Spleen (tissue), 11 donors: ENCODE data around the gene CASP14. TPM values are rescaled to one million over a fixed set of nuclear protein-coding genes. Genes with fewer than 3 reads are reported as not detected.
"Not testable (repeated sequence)": the region's sequence is repeated elsewhere in the genome, so short reads cannot be mapped to it uniquely, and the experiment has no call there.

Experiments
- DNase-seq: peaks from one replicate; pipeline ENCODE4 v3.0.0-alpha.2; 2020
- H3K27ac ChIP-seq, 8 donors: fragments of 200-600 bp; sonication (generic) in 7 of 8; 1 replicate in 4 of 8; 2 replicates in 4 of 8; pipeline versions ENCODE4 v1.5.0 to v1.8.0; 2016 to 2021; ENCODE audit warnings: inconsistent platforms in 4 of 8, mild to moderate bottlenecking in 4 of 8, moderate library complexity in 1 of 8
- H3K27me3 ChIP-seq, 7 donors: fragments of 200-600 bp; sonication (generic) in 6 of 7; replicated peaks in 1 of 7; 1 replicate in 4 of 7; 2 replicates in 3 of 7; pipeline versions ENCODE4 v1.5.0 to v1.8.0; 2016 to 2021; ENCODE audit warnings: inconsistent platforms in 3 of 7, mild to moderate bottlenecking in 1 of 7
- H3K36me3 ChIP-seq, 6 donors: fragments of 200-600 bp; sonication (generic) in 5 of 6; 1 replicate in 4 of 6; 2 replicates in 2 of 6; pipeline versions ENCODE4 v1.5.0 to v1.8.0; 2016 to 2021; ENCODE audit warnings: inconsistent platforms in 2 of 6
- H3K4me1 ChIP-seq, 6 donors: fragments of 200-600 bp; sonication (generic) in 5 of 6; 1 replicate in 3 of 6; 2 replicates in 3 of 6; pipeline versions ENCODE4 v1.5.0 to v1.8.0; 2016 to 2021; ENCODE audit warnings: inconsistent platforms in 3 of 6
- H3K4me3 ChIP-seq, 8 donors: fragments of 200-600 bp; sonication (generic) in 7 of 8; 1 replicate in 4 of 8; 2 replicates in 4 of 8; pipeline versions ENCODE4 v1.5.0 to v1.8.0; 2016 to 2021; ENCODE audit warnings: inconsistent platforms in 4 of 8, mild to moderate bottlenecking in 4 of 8, moderate library complexity in 2 of 8
- H3K9me3 ChIP-seq, 8 donors: fragments of 200-600 bp; sonication (generic) in 7 of 8; 1 replicate in 4 of 8; 2 replicates in 4 of 8; pipeline versions ENCODE4 v1.5.0 to v1.8.0; 2016 to 2021; ENCODE audit warnings: inconsistent platforms in 4 of 8
- POLR2A ChIP-seq, 3 donors: fragments of 450-650 bp; IDR thresholded peaks; one replicate each; pipeline ENCODE4 v1.5.1; 2017; ENCODE audit warnings: antibody characterized with exemption in 3 of 3, mild to moderate bottlenecking in 1 of 3
- POLR2AphosphoS5 ChIP-seq, 3 donors: sonication (generic); formaldehyde crosslinking; IDR thresholded peaks; one replicate each; pipeline ENCODE4 v1.5.1; 2017; ENCODE audit warnings: antibody characterized with exemption in 3 of 3
- WGBS, 5 donors: extraction: QIAGEN DNeasy Blood & Tissue Kit in 3 of 5; methylation state at CpG; one replicate each; pipeline versions ENCODE4 v1.1.5 to v1.1.7; 2013 to 2018; 5-methylcytosine and 5-hydroxymethylcytosine counted together
- intact Hi-C: fragments of 100-400 bp; cut with DNase I; formaldehyde crosslinking; loops from one replicate; pipeline ENCODE4 v1.15.0; 2023; ENCODE audit warnings: low total_unique reads
- polyA plus RNA-seq, 3 donors: library from polyadenylated mRNA; stranded (reverse); fragments of 200-250 nt; gene quantifications; one replicate each; pipeline ENCODE4 v1.2.1, GENCODE V29; 2013
- total RNA-seq, 7 donors: library from RNA; depleted of rRNA in 3 of 7; stranded (reverse); fragments of >200 nt in 3 of 7; fragmentation: NEBNext Ultra II Directional in 4 of 7; extraction: Animal tissue kit (Norgen Biotek cat#: 25700) in 4 of 7; gene quantifications; one replicate each; pipeline versions ENCODE4 v1.1.0 to v1.2.1, GENCODE V29; 2016 to 2021
- TF ChIP-seq, protein P1 (sequence below), 11 experiments: fragments of 200-600 bp in 7 of 11; fragments of 450-650 bp in 4 of 11; sonication (generic) in 4 of 11; IDR thresholded peaks in 8 of 11; conservative IDR thresholded peaks in 3 of 11; 1 replicate in 7 of 11; 2 replicates in 4 of 11; pipeline versions ENCODE4 v1.4.0 to v1.8.0; 2016 to 2021; ENCODE audit warnings: antibody characterized with exemption in 11 of 11, inconsistent platforms in 4 of 11, mild to moderate bottlenecking in 1 of 11
- donor health status: healthy with polysubstance abuse.
- donor health status: DM: no; HTN: no; CAD: no; lungs with moderate emphysema.
- donor health status: DM: no; HTN: no; CAD: no.
- donor health status: Bipolar disorder and iron deficiency.
- donor health status: healthy.
- donor health status: DM: no; HTN: no; CAD: no.
- donor health status: DM: yes; HTN: yes; CAD: no.

CASP14 gene
- total and polyA plus RNA-seq, 10 donors, result not detected

DNA sequence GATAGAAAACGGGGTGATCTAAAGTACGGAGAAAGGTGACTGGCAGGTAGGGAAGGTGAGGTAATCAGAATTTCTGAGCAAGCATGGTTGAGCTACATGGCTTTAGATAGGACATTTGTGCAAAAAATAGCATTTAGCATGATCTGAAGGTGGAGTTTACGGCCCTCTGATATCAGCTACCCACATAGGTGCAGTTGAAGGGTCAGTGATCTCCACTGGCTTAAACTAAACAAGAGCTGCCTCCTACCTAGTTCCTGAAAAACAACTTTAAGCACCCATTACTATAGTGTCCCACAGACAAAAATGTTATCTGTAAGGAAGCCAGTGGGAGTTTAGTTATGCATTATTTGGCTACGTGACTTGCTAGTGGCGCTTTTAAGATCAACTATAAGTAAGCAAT lies 1.2 kb upstream of the CASP14 start:
- intact Hi-C loops, result no loop called here
- no peaks in the 10 kb centered on the region for H3K36me3 ChIP-seq
- TF ChIP-seq, protein P1, sequence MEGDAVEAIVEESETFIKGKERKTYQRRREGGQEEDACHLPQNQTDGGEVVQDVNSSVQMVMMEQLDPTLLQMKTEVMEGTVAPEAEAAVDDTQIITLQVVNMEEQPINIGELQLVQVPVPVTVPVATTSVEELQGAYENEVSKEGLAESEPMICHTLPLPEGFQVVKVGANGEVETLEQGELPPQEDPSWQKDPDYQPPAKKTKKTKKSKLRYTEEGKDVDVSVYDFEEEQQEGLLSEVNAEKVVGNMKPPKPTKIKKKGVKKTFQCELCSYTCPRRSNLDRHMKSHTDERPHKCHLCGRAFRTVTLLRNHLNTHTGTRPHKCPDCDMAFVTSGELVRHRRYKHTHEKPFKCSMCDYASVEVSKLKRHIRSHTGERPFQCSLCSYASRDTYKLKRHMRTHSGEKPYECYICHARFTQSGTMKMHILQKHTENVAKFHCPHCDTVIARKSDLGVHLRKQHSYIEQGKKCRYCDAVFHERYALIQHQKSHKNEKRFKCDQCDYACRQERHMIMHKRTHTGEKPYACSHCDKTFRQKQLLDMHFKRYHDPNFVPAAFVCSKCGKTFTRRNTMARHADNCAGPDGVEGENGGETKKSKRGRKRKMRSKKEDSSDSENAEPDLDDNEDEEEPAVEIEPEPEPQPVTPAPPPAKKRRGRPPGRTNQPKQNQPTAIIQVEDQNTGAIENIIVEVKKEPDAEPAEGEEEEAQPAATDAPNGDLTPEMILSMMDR (IDR thresholded peaks at IDR 0.05 in 8 of 11, conservative IDR thresholded peaks at IDR 0.05 in 3 of 11), result no peak
- TF ChIP-seq POLR2A (IDR thresholded peaks at IDR 0.05), result no peak
- no peak for TF ChIP-seq POLR2AphosphoS5 (IDR thresholded peaks at IDR 0.05)
- no peaks in the 10 kb centered on the region for H3K4me1 ChIP-seq
- H3K9me3 ChIP-seq, result peaks cover 0 to 6% (median 0%) of the 10 kb centered on the region in 8 donors
- 79 to 87% (median 84%) methylated on average over 5 of the region's 5 CpGs for WGBS, 5 donors
- no peak overlapping the region for H3K27ac ChIP-seq
- H3K4me3 ChIP-seq, result no peak overlapping the region
- H3K27me3 ChIP-seq, result peaks cover 0 to 62% (median 5%) of the 10 kb centered on the region in 7 donors
- DNase-seq, result no peak

DNA sequence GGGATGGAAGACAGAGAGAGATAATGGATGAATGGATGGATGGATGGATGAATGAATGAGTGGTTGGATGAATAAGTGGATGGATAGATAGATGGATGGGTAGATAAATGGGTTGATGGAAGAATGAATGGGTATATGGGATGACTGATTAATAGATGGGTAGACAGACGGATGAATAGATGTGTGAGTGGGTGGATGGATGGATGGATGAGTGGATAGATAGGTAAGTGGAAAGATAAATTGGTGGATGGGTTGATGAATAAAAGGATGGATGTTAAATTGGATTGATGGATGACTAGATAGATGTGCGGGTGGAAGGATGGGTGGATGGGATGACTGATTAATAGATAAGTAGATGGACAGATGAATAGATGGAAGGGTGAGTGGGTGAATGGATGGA lies 1.4 kb downstream of the CASP14 start:
- DNase-seq, result no peak

DNA sequence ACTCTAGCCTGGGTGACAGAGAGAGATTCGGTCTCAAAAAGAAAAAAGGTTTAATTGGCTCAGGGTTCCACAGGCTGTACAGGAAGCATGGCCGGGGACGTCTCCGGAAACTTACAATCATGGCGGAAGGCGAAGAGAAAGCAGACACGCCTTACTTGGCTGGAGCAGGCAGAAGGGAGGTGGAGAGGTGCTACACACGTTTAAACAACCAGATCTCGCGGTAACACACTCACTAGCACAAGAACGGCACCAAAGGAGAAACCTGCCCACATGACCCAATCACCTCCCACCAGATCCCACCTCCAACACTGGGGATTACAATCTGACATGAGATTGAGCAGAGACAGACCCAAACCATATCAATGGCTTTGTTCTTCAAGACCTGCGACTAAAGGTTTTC lies 12.8 kb downstream of the CASP14 start:
- no peak overlapping the region for H3K4me3 ChIP-seq
- no peaks in the 10 kb centered on the region for H3K4me1 ChIP-seq
- intact Hi-C loops, result no loop called here

More for the DNA sequence above, 1.4 kb downstream of the CASP14 start:
- TF ChIP-seq POLR2A (IDR thresholded peaks at IDR 0.05), result no peak
- TF ChIP-seq POLR2AphosphoS5 (IDR thresholded peaks at IDR 0.05), result no peak
- Histone ChIP-seq H3K36me3 (no peaks in the 10 kb centered on the region), H3K4me3 (no peak overlapping the region), H3K27ac (no peak overlapping the region), H3K27me3 (peaks cover 0 to 66% (median 4%) of the 10 kb centered on the region in 7 donors), H3K4me1 (no peaks in the 10 kb centered on the region), H3K9me3 (peaks cover 0 to 6% (median 0%) of the 10 kb centered on the region in 8 donors)
- WGBS, 5 donors, result 85 to 97% (median 89%) methylated on average over 2 of the region's 2 CpGs
- intact Hi-C loops, result no loop called here

DNA sequence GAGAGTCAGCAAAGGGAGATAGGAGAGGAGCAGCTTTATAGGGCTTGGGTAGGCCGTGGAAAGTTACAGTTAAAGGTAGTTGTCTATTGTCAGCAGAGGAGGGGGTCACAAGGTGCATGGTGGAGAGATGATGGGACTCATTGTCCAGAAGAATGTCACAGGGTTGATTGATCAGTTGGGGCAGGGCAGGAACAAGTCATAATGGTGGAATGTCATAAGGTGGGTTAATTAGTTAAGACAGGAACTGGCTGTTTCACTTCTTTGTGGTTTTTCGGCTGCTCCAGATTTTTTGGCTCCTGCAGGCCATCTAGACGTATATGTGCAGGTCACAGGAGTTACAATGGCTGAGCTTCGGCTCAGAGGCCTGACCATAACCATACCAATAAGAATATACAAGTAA lies 21.1 kb downstream of the CASP14 start:
- H3K4me3 ChIP-seq, DNase-seq, intact Hi-C loops, H3K4me1 ChIP-seq, H3K36me3 ChIP-seq, H3K9me3 ChIP-seq, H3K27ac ChIP-seq: not testable (repeated sequence)
- peaks cover 0 to 30% (median 4%) of the 10 kb centered on the region in 7 donors for H3K27me3 ChIP-seq
- 51 to 77% (median 65%) methylated on average over 4 of the region's 4 CpGs for WGBS, 5 donors

More for the DNA sequence above, 12.8 kb downstream of the CASP14 start:
- TF ChIP-seq POLR2AphosphoS5 (IDR thresholded peaks at IDR 0.05) (no peak), POLR2A (IDR thresholded peaks at IDR 0.05) (no peak)
- TF ChIP-seq, protein P1 (IDR thresholded peaks at IDR 0.05 in 8 of 11, conservative IDR thresholded peaks at IDR 0.05 in 3 of 11), result no peak
- Histone ChIP-seq H3K9me3 (peaks cover 0 to 7% (median 0%) of the 10 kb centered on the region in 8 donors), H3K27me3 (peaks cover 0 to 74% (median 0%) of the 10 kb centered on the region in 7 donors), H3K36me3 (no peaks in the 10 kb centered on the region), H3K27ac (no peak overlapping the region)
- 81 to 88% (median 83%) methylated on average over 12 of the region's 12 CpGs for WGBS, 5 donors
- DNase-seq, result no peak

DNA sequence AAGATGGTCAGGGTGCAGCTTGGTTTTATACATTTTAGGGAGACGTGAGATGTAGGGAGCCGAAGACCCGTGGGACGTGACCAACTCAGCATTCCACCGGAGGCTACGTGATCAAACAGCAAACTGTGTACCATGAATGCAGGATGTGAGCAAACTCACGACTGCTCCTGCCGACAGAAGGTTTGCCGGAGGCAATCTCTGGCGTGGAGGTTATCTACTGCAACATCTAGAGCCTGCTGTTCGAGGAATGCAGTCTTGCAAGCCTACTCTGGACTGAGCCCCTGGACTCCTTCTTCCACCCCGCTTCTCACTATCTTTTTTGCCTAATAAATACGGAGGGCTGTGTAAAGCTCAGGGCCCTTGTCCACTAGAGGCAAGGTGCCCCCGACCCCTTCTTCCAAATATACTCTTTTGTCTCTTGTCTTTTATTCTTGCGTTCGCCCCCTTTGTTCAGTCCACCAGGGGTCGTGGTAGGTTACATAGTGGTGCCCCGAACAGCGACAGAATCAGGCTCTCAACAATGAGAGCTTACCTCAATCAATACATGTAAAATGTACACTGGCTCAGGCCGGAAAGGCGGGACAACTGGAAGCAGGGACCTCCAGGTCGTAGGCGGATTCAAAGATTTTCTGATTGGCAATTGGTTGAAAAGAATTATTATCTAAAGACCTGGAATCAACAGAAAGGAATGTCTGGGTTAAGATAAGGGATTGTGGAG lies 23.8 kb downstream of the CASP14 start:
- Histone ChIP-seq H3K27me3 (peaks cover 0 to 18% (median 0%) of the 10 kb centered on the region in 7 donors), H3K36me3 (no peaks in the 10 kb centered on the region), H3K9me3 (no peaks in the 10 kb centered on the region), H3K4me3 (no peak overlapping the region), H3K27ac (no peak overlapping the region), H3K4me1 (no peaks in the 10 kb centered on the region)
- intact Hi-C loops, result no loop called here
- TF ChIP-seq, protein P1 (IDR thresholded peaks at IDR 0.05 in 8 of 11, conservative IDR thresholded peaks at IDR 0.05 in 3 of 11), result no peak
- TF ChIP-seq POLR2AphosphoS5 (IDR thresholded peaks at IDR 0.05), result no peak
- no peak for TF ChIP-seq POLR2A (IDR thresholded peaks at IDR 0.05)
- DNase-seq, result no peak
- whole genome bisulfite sequencing, 5 donors, result 77 to 81% (median 79%) methylated on average over 17 to 23 of the region's 23 CpGs
